Right lobe of liver (tissue), 6 donors: ENCODE measurements around the gene ALPK1. TPM values are rescaled to one million over a fixed set of nuclear protein-coding genes. Genes with fewer than 3 reads are reported as not detected.

Source experiments
- ATAC-seq, 4 donors: fragments of 200-7000 bp; cut with Tn5 transposase; one replicate each; pipeline ENCODE4 v1.9.1; 2020; ENCODE audit warnings: mild to moderate bottlenecking in 4 of 4, moderate library complexity in 4 of 4
- DNase-seq, 3 donors: peaks; one replicate each; pipeline ENCODE4 v3.0.0-alpha.2; 2020
- H3K27ac ChIP-seq, 3 donors: fragments of 200-600 bp; one replicate each; pipeline ENCODE4 v1.8.0; 2022
- H3K27me3 ChIP-seq, 2 donors: fragments of 200-600 bp; one replicate each; pipeline ENCODE4 v1.8.0; 2022
- H3K36me3 ChIP-seq, 4 donors: fragments of 200-600 bp; sonication (generic) in 1 of 4; one replicate each; pipeline versions ENCODE4 v1.5.1 to v1.8.0; 2017 to 2022; ENCODE audit warnings: control low read depth in 1 of 4
- H3K4me1 ChIP-seq, 4 donors: fragments of 200-600 bp; sonication (generic) in 1 of 4; one replicate each; pipeline versions ENCODE4 v1.5.1 to v1.8.0; 2017 to 2022; ENCODE audit warnings: control low read depth in 1 of 4
- H3K4me3 ChIP-seq, 3 donors: fragments of 200-600 bp; one replicate each; pipeline ENCODE4 v1.8.0; 2022
- H3K9me3 ChIP-seq, 4 donors: fragments of 200-600 bp; sonication (generic) in 1 of 4; one replicate each; pipeline versions ENCODE4 v1.5.1 to v1.8.0; 2017 to 2022; ENCODE audit warnings: control low read depth in 1 of 4
- CTCF ChIP-seq, 4 donors: fragments of 200-600 bp in 3 of 4; fragments of 450-650 bp in 1 of 4; IDR thresholded peaks; one replicate each; pipeline versions ENCODE4 v1.5.1 to v1.8.0; 2016 to 2022; ENCODE audit warnings: antibody characterized with exemption in 4 of 4, mild to moderate bottlenecking in 2 of 4
- POLR2A ChIP-seq: fragments of 450-650 bp; IDR thresholded peaks from one replicate; pipeline ENCODE4 v1.6.1; 2017; ENCODE audit warnings: antibody characterized with exemption, mild to moderate bottlenecking
- WGBS: methylation state at CpG from one replicate; pipeline ENCODE4 v1.1.6; 2018; ENCODE audit warnings: low coverage, low lambda C conversion rate; ENCODE audit not compliant: insufficient coverage; ENCODE audit errors: missing lambda C conversion rate; 5-methylcytosine and 5-hydroxymethylcytosine counted together
- intact Hi-C, 2 donors: fragments of 100-400 bp; cut with DNase I; formaldehyde crosslinking; loops; one replicate each; pipeline versions ENCODE4 v1.11.2 to v1.14.1; 2022
- total RNA-seq, 6 experiments: library from RNA; depleted of rRNA in 2 of 6; stranded (reverse); fragments of >200 nt in 2 of 6; fragmentation: NEBNext Ultra II Directional in 3 of 6; extraction: Animal tissue kit (Norgen Biotek cat#: 25700) in 3 of 6; gene quantifications; one replicate each; pipeline versions ENCODE4 v1.1.0 to v1.2.4, GENCODE V29; 2016 to 2023
- donor health status: DM: no; HTN: yes; CAD: no.
- donor health status: DM: no; HTN: no; CAD: no.
- donor health status: DM: no; HTN: no; CAD: no.
- donor health status: DM: no; HTN: yes; CAD: no.
- donor health status: DM: no; HTN: yes; CAD: no.

The ALPK1 gene
- total RNA-seq, 6 experiments from 2014 or later = 5.6 to 20.6 (median 9.9) TPM

- no peaks in the 10 kb centered on the region for H3K27me3 ChIP-seq
- no peak for ATAC-seq
- WGBS = 81% methylated on average over 4 of the region's 4 CpGs
- H3K4me1 ChIP-seq = no peaks in the 10 kb centered on the region
- no peak for DNase-seq
- no peak overlapping the region for H3K4me3 ChIP-seq
- intact Hi-C loops = no loop called here
- H3K9me3 ChIP-seq = no peaks in the 10 kb centered on the region
- TF ChIP-seq POLR2A (no peak), CTCF (IDR thresholded peaks at IDR 0.05) (no peak)
- no peak overlapping the region for H3K27ac ChIP-seq
- no peaks in the 10 kb centered on the region for H3K36me3 ChIP-seq
Measured at GRCh38 chr4:112402098-112402497, 104.9 kb downstream of the ALPK1 start.

- H3K4me1 ChIP-seq = no peaks in the 10 kb centered on the region
- H3K36me3 ChIP-seq = no peaks in the 10 kb centered on the region
- DNase-seq = no peak
- no peaks in the 10 kb centered on the region for H3K27me3 ChIP-seq
- no peak overlapping the region for H3K4me3 ChIP-seq
- intact Hi-C loops = no loop called here
- TF ChIP-seq CTCF (IDR thresholded peaks at IDR 0.05) (no peak), POLR2A (no peak)
- no peak for ATAC-seq
- no peak overlapping the region for H3K27ac ChIP-seq
- 77% methylated on average over 11 of the region's 11 CpGs for WGBS
- H3K9me3 ChIP-seq = no peaks in the 10 kb centered on the region
Measured at GRCh38 chr4:112403101-112403945, 106.2 kb downstream of the ALPK1 start.

- intact Hi-C loops = no loop called here
- no peaks in the 10 kb centered on the region for H3K27me3 ChIP-seq
- no peak for TF ChIP-seq CTCF (IDR thresholded peaks at IDR 0.05)
- no peak for TF ChIP-seq POLR2A
- no peak for ATAC-seq
- H3K4me3 ChIP-seq = no peak overlapping the region
- H3K36me3 ChIP-seq = peaks cover 0 to under 1% (median 0%) of the 10 kb centered on the region in 4 donors
- WGBS = 86% methylated on average over 2 of the region's 2 CpGs
- H3K4me1 ChIP-seq = no peaks in the 10 kb centered on the region
- no peaks in the 10 kb centered on the region for H3K9me3 ChIP-seq
- no peak for DNase-seq
- no peak overlapping the region for H3K27ac ChIP-seq
Measured at GRCh38 chr4:112410364-112410763, 113.2 kb downstream of the ALPK1 start.

- H3K27me3 ChIP-seq = no peaks in the 10 kb centered on the region
- WGBS = 91% methylated on average over 7 of the region's 7 CpGs
- H3K4me1 ChIP-seq = no peaks in the 10 kb centered on the region
- H3K36me3 ChIP-seq = peaks cover 0 to 4% (median 0%) of the 10 kb centered on the region in 4 donors
- no peak overlapping the region for H3K4me3 ChIP-seq
- no peak for ATAC-seq
- H3K9me3 ChIP-seq = no peaks in the 10 kb centered on the region
- no peak overlapping the region for H3K27ac ChIP-seq
- TF ChIP-seq POLR2A (no peak), CTCF (IDR thresholded peaks at IDR 0.05) (no peak)
- no peak for DNase-seq
- intact Hi-C loops = no loop called here
Measured at GRCh38 chr4:112410804-112411203, 113.6 kb downstream of the ALPK1 start.
